GM19397 (cell line): ENCODE measurements around the gene TMEM191B.
"Not testable (repeated sequence)": the region's sequence is repeated elsewhere in the genome, so short reads cannot be mapped to it uniquely, and the experiment has no call there.

Experiments used
- ATAC-seq: cut with Tn5 transposase; IDR thresholded peaks from one replicate; pipeline ENCODE4 v1.9.1; 2021; ENCODE audit warnings: mild to moderate bottlenecking, moderate library complexity; ENCODE audit not compliant: unreplicated experiment

TMEM191B gene

DNA sequence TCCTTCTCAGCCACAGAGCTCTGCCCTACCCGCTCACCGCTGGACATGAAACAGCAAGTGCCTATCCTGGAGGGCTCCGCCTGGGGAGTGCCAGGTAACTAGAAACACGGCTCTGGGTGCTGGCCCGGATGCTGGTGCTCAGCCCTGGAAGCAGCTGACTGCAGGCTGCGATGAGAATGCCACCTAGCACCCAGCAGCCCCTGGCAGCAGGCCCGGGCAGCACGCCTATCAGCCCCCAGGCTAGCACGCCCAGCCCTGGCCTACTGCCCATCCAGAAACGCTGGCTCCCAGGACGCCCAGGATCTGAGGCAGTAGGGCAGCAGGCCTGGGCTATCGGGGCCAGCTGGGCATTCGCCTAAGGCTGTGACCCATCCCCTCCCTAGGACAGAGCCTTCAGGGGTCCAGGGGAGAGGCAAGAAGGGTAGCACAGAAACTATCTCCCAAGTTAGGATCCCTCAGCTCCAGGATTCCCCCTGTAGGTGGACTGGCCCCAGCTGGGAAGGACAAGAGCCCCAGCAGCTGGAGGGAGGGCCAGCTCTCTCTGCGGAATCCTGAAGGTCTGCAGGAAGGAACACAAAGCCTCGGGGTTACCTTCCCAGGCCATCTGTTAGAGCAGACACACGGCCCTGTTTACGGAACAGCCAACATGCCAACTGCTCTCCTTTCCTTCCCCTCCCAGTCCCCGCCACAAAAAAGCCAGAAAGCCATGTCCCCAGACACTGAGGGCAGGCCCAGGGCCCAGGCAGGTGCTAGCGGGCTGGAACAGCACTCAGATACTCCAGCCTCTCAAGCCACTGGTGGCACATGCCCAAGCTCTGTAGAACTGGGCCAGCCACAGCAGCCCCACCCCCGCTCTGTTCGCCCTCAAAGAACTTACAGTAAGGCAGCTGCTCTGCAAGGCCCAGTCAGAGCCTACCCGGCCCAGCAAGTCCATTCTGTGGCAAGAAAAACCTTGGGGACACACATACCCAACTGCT, 27.0 kb downstream of the TMEM191B start:
- ATAC-seq: not testable (repeated sequence)

DNA sequence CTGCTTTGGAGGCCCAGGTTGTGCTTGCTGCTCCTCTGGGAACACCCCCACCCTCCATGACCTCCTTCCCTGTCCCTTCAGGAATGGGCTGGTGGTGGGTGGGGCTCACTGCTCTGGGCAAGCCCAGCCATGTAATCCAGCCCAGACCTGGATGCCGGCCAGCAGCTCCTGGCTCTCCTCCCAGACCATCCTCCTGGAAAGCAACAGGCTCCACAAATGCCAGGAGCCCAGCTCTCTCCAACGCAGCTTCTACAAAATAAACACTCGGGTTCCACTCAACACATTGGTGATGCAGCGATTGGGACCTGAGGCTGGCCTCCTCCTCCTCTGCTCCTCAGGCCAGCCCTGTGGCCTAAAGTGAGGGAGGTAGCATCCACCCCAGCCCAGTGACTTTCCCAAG, 30.9 kb downstream of the TMEM191B start:
- ATAC-seq: not testable (repeated sequence)

DNA sequence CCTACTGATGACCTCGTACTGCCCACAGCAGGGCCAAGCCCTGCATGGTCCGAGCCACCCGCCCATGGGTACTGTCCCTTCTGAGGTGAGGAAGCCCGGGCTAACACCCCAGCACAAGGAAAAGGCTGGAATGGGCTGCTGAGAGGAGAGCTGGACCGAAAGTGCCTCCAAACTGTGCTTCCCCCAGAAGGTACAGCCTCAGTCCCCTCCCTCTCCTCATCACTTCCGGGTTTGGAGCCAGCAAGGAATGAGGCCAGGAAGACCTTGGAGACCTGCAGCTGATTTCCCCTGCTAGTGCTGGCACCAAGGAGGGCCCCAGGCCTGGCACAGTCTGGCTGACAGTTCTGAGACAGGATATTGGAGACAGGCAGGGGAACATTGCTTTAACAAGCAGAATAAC, 31.3 kb downstream of the TMEM191B start:
- not testable (repeated sequence) for ATAC-seq

GRCh38 chr22:18560099-18560974, 32.7 kb downstream of the TMEM191B start:
- ATAC-seq: not testable (repeated sequence)

- not testable (repeated sequence) for ATAC-seq
Observed at GRCh38 chr22:18570509-18571246, 43.1 kb downstream of the TMEM191B start.

GRCh38 chr22:18573483-18574164, 46.0 kb downstream of the TMEM191B start:
- not testable (repeated sequence) for ATAC-seq

DNA sequence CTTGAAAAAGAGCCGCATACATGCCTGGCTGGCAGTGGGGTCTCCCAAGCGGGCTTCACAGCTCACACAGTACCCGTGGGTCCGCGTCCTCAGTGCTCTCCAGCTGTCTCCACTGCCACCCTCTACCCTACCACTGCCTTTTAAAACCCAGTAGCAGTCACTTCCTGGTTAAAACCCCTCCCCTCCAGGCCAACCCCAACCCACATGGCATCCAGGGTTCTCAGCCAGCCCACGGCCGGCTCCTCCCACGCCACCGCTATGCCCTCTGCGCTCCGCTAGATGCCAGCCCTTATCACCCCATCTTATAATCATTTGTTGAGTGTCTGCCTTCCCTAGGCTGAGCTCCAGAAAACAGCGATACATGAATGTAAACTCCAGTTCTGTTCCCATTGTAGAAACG, 47.0 kb downstream of the TMEM191B start:
- not testable (repeated sequence) for ATAC-seq

DNA sequence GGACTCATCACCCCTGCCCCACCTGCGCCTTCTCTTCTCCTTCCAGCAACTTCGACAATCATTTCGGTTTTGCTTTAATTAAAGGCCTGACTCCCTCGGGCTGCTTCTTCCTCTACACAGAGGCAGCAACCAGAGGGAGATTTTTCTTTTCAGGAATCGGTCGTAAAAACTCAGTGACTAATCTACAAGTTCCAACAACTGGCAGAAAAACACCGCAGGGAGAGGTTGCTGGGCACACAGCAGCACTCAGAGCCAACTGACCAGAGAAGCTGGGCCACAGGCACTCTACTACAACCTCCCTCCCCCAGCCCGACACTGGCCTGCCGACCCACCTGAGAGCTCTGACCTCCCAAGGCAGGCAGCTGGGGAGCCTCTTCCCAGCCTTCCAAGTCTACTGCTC, 48.1 kb downstream of the TMEM191B start:
- not testable (repeated sequence) for ATAC-seq

DNA sequence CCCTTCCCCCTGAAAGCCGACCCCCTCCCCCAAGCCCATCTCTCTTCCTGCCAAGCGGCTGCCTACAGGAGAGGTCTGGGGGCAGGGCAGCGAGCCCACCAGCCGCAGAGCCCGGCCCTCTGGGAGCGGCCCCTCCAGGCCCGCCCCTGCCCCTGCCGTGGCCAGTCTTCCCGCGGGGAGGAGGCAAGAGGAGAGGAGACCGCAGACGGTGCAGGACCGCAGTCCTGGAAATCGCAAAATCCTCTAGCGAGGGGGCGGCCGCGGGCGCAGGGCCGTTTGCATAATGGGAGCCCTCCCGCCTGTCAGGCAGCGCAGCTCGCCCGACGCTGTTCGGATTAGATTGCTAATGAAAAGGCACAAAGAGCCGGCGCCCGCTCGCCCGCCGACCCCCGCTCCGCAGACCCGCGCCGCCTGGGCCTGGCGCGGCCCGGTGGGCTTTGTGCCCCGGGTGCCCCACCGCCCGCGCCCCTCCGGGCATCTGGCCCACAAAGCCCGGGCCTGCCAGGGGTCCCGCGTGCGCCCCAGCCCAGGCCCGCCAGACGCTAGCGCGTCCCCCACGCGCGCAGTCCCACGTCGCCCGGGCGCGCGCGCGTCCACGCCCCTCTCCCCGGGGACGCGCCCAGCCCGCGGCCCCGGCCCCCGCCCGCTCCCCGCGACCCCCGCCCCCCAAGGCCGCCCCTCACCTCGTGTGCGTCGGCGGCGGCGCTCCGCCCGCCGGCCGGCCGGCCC, 49.7 kb downstream of the TMEM191B start:
- peak; percentile 43 for ATAC-seq

- ATAC-seq: peak; percentile 84
Observed at GRCh38 chr22:18577847-18578246, 50.2 kb downstream of the TMEM191B start.
